Left lung (tissue), 10 donors: Measurements from ENCODE around the gene NCBP3. TPM values are rescaled to one million over a fixed set of nuclear protein-coding genes. Genes with fewer than 3 reads are reported as not detected.
A peak's percentile ranks its signal among the peaks of the same experiment; 100 is the strongest.

ENCODE experiments used
- ATAC-seq: fragments of 200-7000 bp; cut with Tn5 transposase; one replicate; pipeline ENCODE4 v1.9.1; 2020; ENCODE audit warnings: moderate library complexity
- DNase-seq, 4 donors: peaks; one replicate each; pipeline ENCODE4 v3.0.0-alpha.2; 2013 to 2020
- H3K27ac ChIP-seq, 2 donors: fragments of 200-600 bp; sonication (generic) in 1 of 2; one replicate each; pipeline versions ENCODE4 v1.5.0 to v1.8.0; 2020 to 2021
- H3K27me3 ChIP-seq, 2 donors: fragments of 200-600 bp; sonication (generic) in 1 of 2; one replicate each; pipeline versions ENCODE4 v1.5.0 to v1.8.0; 2020 to 2021
- H3K36me3 ChIP-seq, 2 donors: fragments of 200-600 bp; sonication (generic) in 1 of 2; one replicate each; pipeline versions ENCODE4 v1.5.0 to v1.8.0; 2020 to 2021
- H3K4me1 ChIP-seq, 2 donors: fragments of 200-600 bp; one replicate each; pipeline ENCODE4 v1.8.0; 2021
- H3K4me3 ChIP-seq, 2 donors: fragments of 200-600 bp; sonication (generic) in 1 of 2; one replicate each; pipeline versions ENCODE4 v1.5.0 to v1.8.0; 2020 to 2021; ENCODE audit warnings: mild to moderate bottlenecking in 1 of 2
- H3K9me3 ChIP-seq, 2 donors: fragments of 200-600 bp; sonication (generic) in 1 of 2; one replicate each; pipeline versions ENCODE4 v1.5.0 to v1.8.0; 2020 to 2021
- intact Hi-C, 2 donors: fragments of 100-400 bp; cut with DNase I; formaldehyde crosslinking; loops; one replicate each; pipeline versions ENCODE4 v1.11.2 to v1.14.2; 2022
- polyA plus RNA-seq, 6 donors: library from polyadenylated mRNA; unstranded; fragments of 120-200 nt; gene quantifications; one replicate each; pipeline ENCODE4 v1.2.1, GENCODE V29; 2013; ENCODE audit not compliant: insufficient read length in 6 of 6
- total RNA-seq, 2 donors: library from RNA; stranded (reverse); fragmentation: NEBNext Ultra II Directional; extraction: Animal tissue kit (Norgen Biotek cat#: 25700); gene quantifications; one replicate each; pipeline ENCODE4 v1.2.1, GENCODE V29; 2021
- TF ChIP-seq, protein P1 (sequence below), 2 donors: fragments of 200-600 bp; sonication (generic) in 1 of 2; IDR thresholded peaks; one replicate each; pipeline versions ENCODE4 v1.5.0 to v1.8.0; 2021; ENCODE audit warnings: antibody characterized with exemption in 2 of 2
- donor health status: DM: no; HTN: yes; CAD: no.
- donor health status: DM: no; HTN: no; CAD: no.

NCBP3 gene
- total and polyA plus RNA-seq, 8 donors: 30.6 to 112 (median 104) TPM

DNA sequence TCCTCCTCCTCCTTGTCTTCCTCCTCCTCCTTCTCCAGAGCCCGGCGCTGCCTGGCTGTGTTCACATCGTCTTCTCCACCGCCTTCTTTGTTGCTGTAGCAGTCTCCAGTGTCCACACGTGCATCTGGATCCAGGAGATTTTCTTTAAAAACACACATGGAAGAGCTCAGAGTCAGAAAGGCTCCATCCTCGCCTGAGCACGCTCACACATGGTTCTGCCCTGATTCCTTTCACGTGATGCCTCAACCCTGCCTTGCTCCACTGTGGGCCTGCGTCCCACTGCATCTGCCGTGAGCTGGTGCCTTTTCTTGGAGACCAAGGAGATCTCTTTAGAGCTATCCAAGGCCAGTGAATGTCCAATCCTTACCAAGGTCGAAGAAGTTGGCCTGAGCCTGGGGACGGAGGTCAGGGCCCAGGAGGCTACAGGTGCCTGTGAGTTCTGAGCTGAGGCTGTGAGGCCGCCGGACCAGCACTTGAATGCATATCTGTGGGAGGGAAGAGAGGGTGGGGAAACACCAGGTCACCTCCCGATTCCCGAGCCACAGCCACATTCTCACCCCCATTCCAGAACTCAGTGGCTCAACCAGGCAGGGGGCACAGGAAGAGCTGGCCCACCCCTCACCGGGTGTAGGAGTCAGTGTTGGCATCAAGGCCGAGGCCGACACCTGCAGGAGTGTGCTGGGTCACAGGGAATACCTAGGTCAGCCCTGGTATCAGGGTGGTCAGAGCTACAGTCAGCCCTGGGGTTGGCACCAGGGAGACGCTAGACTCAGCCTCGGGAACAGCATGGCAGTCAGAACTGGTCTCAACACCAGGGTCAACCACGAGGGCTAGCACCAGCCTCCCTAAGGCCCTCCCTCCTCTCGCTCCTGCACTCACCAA is 84.8 kb downstream of the NCBP3 start:
- DNase-seq (peak in 1 of 4 donors; percentile 44), ATAC-seq (no peak)
- Histone ChIP-seq H3K4me1 (peaks cover 0 to 11% of the 10 kb centered on the region in 2 donors), H3K9me3 (peaks cover 0 to 6% of the 10 kb centered on the region in 2 donors), H3K27ac (no peak overlapping the region), H3K4me3 (no peak overlapping the region), H3K36me3 (no peaks in the 10 kb centered on the region), H3K27me3 (no peaks in the 10 kb centered on the region)
- intact Hi-C loops: no loop called here
- TF ChIP-seq, protein P1, sequence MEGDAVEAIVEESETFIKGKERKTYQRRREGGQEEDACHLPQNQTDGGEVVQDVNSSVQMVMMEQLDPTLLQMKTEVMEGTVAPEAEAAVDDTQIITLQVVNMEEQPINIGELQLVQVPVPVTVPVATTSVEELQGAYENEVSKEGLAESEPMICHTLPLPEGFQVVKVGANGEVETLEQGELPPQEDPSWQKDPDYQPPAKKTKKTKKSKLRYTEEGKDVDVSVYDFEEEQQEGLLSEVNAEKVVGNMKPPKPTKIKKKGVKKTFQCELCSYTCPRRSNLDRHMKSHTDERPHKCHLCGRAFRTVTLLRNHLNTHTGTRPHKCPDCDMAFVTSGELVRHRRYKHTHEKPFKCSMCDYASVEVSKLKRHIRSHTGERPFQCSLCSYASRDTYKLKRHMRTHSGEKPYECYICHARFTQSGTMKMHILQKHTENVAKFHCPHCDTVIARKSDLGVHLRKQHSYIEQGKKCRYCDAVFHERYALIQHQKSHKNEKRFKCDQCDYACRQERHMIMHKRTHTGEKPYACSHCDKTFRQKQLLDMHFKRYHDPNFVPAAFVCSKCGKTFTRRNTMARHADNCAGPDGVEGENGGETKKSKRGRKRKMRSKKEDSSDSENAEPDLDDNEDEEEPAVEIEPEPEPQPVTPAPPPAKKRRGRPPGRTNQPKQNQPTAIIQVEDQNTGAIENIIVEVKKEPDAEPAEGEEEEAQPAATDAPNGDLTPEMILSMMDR (IDR thresholded peaks at IDR 0.05): no peak

DNA sequence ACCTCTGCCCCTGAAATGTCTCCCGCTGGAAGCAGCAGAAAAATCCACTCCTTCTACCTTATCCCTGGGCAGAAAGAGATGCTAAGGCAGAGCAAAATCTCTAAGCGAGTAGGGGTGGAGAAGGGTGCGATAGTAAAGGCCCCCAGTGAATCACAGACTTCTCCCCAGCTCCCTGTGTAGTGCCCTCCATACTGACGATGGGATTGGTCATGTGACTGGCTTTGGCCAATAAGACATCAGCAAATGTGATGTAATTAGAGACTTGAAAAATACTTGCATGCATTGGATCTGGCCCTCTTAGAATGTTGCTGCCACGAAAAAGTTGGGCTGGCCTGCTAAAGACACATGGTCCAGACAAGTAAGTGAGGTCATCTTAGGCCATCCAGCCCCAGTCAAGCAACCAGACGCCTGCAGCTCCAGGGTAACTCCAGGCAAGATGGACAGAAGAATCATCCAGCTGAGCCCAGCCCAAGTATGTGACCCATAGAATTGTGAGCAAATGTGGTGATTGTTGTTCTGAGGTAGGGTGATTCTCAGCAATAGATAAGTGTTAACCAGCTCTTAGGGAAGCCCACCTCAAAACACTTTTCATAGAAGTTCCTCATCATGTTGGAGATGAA is 86.3 kb downstream of the NCBP3 start:
- H3K27me3 ChIP-seq: peaks cover 0 to 8% of the 10 kb centered on the region in 2 donors
- no peaks in the 10 kb centered on the region for H3K36me3 ChIP-seq
- intact Hi-C loops: no loop called here
- H3K27ac ChIP-seq: no peak overlapping the region
- DNase-seq (peak in 1 of 4 donors; percentile 3), ATAC-seq (no peak)
- peaks cover 0 to 9% of the 10 kb centered on the region in 2 donors for H3K4me1 ChIP-seq
- no peak overlapping the region for H3K4me3 ChIP-seq
- H3K9me3 ChIP-seq: peaks cover 0 to 6% of the 10 kb centered on the region in 2 donors
- TF ChIP-seq, protein P1 (IDR thresholded peaks at IDR 0.05): no peak

DNA sequence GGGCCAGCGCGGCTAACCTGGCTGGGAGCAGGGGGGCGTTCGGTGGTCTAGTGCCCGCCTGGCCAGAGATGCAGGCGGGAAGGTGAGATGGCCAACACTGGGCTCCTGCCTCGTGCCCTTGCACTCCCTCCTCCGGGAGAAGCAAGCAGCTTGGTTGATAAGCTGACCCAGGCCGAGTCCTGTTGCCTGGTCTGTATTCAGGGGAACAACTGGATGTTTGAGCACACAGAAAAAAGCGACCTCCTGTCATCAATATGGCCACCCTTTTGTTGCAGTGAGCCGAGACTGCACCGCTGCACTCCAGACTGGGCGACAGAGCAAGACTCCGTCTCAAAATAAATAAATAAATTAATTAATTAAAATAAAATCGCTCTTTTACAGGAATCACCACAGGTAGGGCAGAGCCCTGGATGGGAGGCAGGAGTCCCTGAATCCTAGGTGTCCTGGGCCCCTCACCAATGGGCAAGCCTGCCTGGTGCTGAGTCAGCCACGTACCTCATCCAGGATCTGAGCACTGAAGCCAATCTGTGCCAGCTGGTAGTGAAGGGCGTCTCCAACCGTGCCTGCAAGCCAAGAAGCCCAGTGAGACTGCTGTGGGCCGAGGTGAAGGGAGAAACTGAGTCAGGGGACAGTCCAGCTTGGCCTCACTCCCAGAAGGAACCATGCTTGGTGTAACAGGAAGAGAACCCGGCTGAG is 90.6 kb downstream of the NCBP3 start:
- Histone ChIP-seq H3K27me3 (peaks cover 0 to 14% of the 10 kb centered on the region in 2 donors), H3K9me3 (peaks cover 0 to 6% of the 10 kb centered on the region in 2 donors), H3K4me1 (peaks cover 0 to 12% of the 10 kb centered on the region in 2 donors), H3K4me3 (peak overlapping the region; percentile 24 to 42), H3K36me3 (no peaks in the 10 kb centered on the region), H3K27ac (peak overlapping the region in 1 of 2 donors; percentile 63)
- DNase-seq (no peak), ATAC-seq (no peak)
- intact Hi-C loops: no loop called here
- TF ChIP-seq, protein P1 (IDR thresholded peaks at IDR 0.05): no peak

DNA sequence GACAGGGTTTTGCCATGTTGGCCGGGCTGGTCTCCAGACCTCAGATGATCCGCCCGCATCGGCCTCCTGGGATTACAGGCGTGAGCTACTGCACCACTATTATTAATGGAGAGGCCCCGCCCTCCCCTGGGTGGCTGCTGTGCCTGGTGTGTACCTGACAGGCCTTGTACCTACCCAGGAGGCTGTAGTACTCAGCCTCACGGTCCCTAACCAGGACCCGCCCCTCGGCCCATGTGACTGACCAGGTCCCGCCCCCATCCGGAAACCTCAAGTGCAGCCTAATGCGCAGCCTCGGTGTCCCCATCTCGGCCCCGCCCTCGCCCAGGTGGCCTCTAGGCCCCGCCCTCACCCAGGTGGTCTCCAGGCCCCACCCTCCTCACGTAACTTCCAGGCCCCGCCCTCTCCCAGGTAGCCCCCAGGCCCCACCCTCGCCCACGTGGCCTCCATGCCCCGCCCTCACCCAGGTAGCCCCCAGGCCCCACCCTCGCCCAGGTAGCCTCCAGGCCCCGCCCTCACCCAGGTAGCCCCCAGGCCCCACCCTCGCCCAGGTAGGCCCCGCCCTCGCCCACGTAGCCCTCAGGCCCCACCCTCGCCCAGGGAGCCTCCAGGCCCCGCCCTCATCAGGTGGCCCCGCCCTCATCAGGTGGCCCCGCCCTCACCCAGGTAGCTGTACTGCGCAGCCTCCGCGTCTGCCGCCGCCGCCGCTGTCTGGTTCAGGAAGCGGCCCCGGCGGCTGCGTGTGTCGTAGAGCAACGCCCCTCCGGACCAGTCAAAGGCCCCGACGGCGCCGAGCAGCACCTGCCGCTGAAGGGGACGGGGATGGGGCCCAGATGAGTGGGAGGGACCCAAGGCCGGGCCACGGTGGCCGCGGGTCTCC is 91.3 kb downstream of the NCBP3 start:
- Histone ChIP-seq H3K4me3 (peak overlapping the region; percentile 24 to 42), H3K9me3 (peaks cover 0 to 1% of the 10 kb centered on the region in 2 donors), H3K36me3 (no peaks in the 10 kb centered on the region), H3K27me3 (peaks cover 0 to 21% of the 10 kb centered on the region in 2 donors), H3K27ac (peak overlapping the region in 1 of 2 donors; percentile 63), H3K4me1 (peaks cover 0 to 12% of the 10 kb centered on the region in 2 donors)
- intact Hi-C loops: no loop called here
- ATAC-seq (peak; percentile 95), DNase-seq (peak; percentile 51 to 94 (median 90))
- TF ChIP-seq, protein P1 (IDR thresholded peaks at IDR 0.05): no peak
